ENCODE measurements around the gene MYO1D. TPM values are rescaled to one million over a fixed set of nuclear protein-coding genes. Genes with fewer than 3 reads are reported as not detected.
"Not testable (repeated sequence)": the region's sequence is repeated elsewhere in the genome, so short reads cannot be mapped to it uniquely, and the experiment has no call there.

MYO1D gene
- total RNA-seq, 1 donor from 2014 or later, result 5.5 TPM

DNA sequence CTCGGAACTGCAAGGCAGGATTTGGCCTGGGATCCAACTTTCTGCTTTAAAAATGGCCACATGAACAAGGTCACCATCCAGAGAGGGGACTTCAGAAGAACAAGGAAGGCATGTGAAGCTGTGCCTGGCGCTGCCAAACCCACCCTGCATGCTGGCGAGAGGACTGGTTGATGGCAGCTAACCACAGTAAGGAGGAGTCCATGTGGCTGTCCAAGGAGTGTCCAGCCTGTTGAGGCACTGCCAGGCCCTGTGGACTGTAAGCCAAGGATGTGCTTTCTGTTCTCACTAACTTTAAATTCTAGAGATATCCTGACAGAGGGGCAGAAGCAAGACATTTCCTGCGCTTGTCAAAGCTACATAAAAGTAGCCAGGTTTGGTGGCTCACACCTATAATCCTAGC, 349.8 kb downstream of the MYO1D start:
- intact Hi-C loops (cut with micrococcal nuclease), result no loop called here
- no peak for DNase-seq

DNA sequence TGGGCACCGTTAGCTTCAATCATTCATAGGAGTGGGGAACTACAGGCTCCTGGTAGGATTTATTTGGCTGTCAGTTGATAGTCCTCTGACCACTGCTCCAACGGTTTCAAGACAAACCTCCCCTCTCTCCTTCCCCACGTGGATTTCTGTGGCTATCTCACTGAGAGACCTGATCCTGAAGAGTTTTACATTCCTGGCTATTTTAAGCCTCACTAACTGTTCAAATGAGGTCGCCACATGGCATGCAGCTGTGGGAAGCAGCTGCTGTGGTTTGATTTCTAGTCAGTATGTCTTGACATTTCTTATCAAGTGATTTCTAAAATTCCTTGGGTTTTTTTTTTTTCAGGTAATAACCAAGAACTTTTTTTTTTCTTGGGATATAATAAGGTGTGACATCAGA, 351.8 kb downstream of the MYO1D start:
- TF ChIP-seq, protein P1, sequence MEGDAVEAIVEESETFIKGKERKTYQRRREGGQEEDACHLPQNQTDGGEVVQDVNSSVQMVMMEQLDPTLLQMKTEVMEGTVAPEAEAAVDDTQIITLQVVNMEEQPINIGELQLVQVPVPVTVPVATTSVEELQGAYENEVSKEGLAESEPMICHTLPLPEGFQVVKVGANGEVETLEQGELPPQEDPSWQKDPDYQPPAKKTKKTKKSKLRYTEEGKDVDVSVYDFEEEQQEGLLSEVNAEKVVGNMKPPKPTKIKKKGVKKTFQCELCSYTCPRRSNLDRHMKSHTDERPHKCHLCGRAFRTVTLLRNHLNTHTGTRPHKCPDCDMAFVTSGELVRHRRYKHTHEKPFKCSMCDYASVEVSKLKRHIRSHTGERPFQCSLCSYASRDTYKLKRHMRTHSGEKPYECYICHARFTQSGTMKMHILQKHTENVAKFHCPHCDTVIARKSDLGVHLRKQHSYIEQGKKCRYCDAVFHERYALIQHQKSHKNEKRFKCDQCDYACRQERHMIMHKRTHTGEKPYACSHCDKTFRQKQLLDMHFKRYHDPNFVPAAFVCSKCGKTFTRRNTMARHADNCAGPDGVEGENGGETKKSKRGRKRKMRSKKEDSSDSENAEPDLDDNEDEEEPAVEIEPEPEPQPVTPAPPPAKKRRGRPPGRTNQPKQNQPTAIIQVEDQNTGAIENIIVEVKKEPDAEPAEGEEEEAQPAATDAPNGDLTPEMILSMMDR (IDR thresholded peaks at IDR 0.05; ENCODE audit: borderline replicate concordance), result no peak
- Histone ChIP-seq H3K9me3 (replicated peaks) (no peaks in the 10 kb centered on the region), H3K36me3 (no peaks in the 10 kb centered on the region), H3K27me3 (ENCODE audit: low read depth) (no peaks in the 10 kb centered on the region), H3K27ac (replicated peaks) (no peak overlapping the region), H3K4me1 (peaks cover 19% of the 10 kb centered on the region), H3K4me3 (no peak overlapping the region)
- intact Hi-C loops (cut with micrococcal nuclease), result no loop called here
- DNase-seq, result no peak

More for the DNA sequence above, 349.8 kb downstream of the MYO1D start:
- H3K36me3 ChIP-seq, result no peaks in the 10 kb centered on the region
- no peak overlapping the region for H3K4me3 ChIP-seq
- TF ChIP-seq, protein P1 (IDR thresholded peaks at IDR 0.05; ENCODE audit: borderline replicate concordance), result no peak
- no peak overlapping the region for H3K27ac ChIP-seq (replicated peaks)
- no peaks in the 10 kb centered on the region for H3K27me3 ChIP-seq (ENCODE audit: low read depth)
- no peaks in the 10 kb centered on the region for H3K9me3 ChIP-seq (replicated peaks)
- H3K4me1 ChIP-seq, result peaks cover 11% of the 10 kb centered on the region

DNA sequence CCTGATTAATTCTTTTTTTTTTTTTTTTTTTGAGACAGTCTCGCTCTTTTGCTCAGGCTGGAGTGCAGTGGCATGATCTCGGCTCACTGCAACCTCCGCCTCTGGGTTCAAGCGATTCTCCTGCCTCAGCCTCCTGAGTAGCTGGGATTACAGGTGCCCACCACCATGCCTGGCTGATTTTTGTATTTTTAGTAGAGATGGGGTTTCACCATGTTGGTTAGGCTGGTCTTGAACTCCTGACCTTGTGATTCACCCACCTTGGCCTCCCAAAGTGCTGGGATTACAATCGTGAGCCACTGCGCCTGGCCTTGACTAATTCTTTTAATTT, 352.4 kb downstream of the MYO1D start:
- H3K36me3 ChIP-seq; H3K27me3 ChIP-seq (ENCODE audit: low read depth); intact Hi-C loops (cut with micrococcal nuclease); H3K4me3 ChIP-seq; H3K9me3 ChIP-seq (replicated peaks); DNase-seq; H3K27ac ChIP-seq (replicated peaks): not testable (repeated sequence)
- peaks cover 24% of the 10 kb centered on the region for H3K4me1 ChIP-seq

DNA sequence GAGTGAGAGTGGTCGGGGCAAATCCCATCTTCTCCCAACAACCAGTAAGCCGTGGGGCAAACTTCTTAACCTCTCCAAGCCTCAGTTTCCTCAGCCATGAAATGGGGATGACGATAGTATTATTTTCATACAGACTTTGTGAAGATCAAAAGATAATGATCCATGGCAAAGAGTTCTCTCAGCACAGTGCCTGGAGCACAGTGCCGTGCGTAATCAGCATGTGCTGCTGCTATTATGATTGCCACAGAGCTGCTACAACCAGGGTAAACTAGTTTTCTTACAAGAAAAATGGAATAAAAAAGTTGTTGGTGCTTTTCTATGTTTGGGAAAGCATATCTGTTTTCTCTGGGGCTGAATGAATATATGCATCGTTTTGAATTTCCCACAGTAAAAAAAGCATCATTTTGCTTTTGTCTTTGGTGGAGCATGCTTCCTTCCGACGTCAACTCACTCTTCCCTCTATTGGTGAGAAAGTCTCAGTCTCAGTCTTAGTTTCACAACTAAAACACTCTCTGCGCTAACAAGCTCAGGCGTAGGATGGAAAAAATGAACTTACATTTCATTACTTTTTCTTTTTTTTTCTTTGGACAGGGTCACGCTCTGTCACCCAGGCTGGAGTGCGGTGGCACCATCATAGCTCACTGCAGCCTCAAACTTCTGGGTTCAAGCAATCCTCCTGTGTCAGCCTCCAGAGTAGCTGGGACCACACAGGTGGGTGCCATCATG, 352.9 kb downstream of the MYO1D start:
- intact Hi-C loops (cut with micrococcal nuclease), result no loop called here
- Histone ChIP-seq H3K4me3 (no peak overlapping the region), H3K27ac (replicated peaks) (no peak overlapping the region), H3K27me3 (ENCODE audit: low read depth) (no peaks in the 10 kb centered on the region), H3K4me1 (peaks cover 27% of the 10 kb centered on the region), H3K9me3 (replicated peaks) (no peaks in the 10 kb centered on the region), H3K36me3 (no peaks in the 10 kb centered on the region)
- no peak for DNase-seq
- TF ChIP-seq, protein P1 (IDR thresholded peaks at IDR 0.05; ENCODE audit: borderline replicate concordance), result no peak

DNA sequence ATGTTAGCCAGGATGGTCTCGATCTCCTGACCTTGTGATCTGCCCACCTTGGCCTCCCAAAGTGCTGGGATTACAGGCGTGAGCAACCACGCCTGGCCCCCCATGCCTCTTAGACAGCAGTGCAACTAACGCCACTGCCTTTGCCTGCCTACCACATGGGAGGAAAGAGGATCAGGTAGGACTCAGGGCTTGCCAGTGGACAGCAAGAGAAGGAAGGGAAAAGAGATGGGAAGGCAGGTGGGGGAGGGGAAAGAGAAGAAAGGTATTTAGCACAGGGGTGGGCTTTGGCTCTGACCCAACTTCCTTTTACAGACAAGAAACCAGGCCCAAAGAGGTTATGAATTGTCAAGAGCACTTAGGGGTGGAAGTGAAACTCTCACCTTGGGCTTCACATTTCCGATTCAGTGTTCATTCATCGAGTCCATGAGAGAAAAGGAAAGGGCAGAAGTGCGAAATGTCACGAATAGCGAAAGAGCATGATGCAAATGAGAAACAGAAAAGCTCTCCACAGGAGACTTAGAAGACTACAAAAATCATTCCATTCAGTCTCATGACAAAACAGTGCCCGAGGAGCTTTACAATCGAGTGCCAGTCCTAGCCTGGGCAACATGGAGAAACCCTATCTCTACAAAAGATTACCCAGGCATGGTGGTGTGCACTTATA, 353.8 kb downstream of the MYO1D start:
- TF ChIP-seq, protein P1 (IDR thresholded peaks at IDR 0.05; ENCODE audit: borderline replicate concordance), result no peak
- Histone ChIP-seq H3K27me3 (ENCODE audit: low read depth) (no peaks in the 10 kb centered on the region), H3K4me1 (peaks cover 33% of the 10 kb centered on the region), H3K36me3 (no peaks in the 10 kb centered on the region), H3K27ac (replicated peaks) (no peak overlapping the region), H3K4me3 (no peak overlapping the region), H3K9me3 (replicated peaks) (no peaks in the 10 kb centered on the region)
- no peak for DNase-seq
- intact Hi-C loops (cut with micrococcal nuclease), result no loop called here

DNA sequence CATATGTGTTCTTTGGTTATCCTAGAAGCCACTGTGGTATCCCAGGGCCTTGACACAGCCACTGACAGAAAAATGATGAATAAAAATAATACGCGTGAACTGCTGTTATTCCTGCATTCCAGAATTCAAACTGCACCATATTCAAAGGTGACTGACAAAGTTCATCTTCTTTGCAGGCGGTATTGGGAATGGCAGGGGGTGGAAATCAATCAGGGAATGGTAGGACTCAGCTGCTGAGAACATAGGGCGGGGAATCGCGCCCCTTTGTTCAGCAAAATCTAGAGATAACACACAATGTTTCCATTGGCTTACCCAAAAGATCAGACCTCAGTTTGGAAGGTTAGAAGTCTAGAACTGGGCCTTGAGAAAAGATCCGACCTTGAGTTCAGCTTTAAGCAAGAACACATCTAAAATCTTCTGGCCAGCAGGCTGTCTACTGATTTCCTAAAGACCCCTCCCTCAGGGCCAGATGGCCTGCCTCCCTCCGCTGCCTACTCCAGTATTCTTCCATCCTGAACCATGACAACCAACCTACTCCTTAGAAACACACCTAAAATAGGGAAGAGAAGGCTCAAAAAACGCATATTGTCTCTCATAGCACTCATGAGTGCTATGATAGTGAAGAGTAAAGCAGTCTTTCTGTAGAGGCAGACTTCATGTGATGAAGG, 356.1 kb downstream of the MYO1D start:
- Histone ChIP-seq H3K36me3 (no peaks in the 10 kb centered on the region), H3K4me3 (no peak overlapping the region), H3K27me3 (ENCODE audit: low read depth) (no peaks in the 10 kb centered on the region), H3K27ac (replicated peaks) (no peak overlapping the region), H3K4me1 (peaks cover 44% of the 10 kb centered on the region), H3K9me3 (replicated peaks) (no peaks in the 10 kb centered on the region)
- TF ChIP-seq, protein P1 (IDR thresholded peaks at IDR 0.05; ENCODE audit: borderline replicate concordance), result no peak
- intact Hi-C loops (cut with micrococcal nuclease), result no loop called here
- no peak for DNase-seq

All from left ventricle myocardium inferior (tissue), 1 donor.